ENCODE results near the gene AQP6. TPM values are rescaled to one million over a fixed set of nuclear protein-coding genes. Genes with fewer than 3 reads are reported as not detected.

Gene AQP6
- total and polyA plus RNA-seq, 2 donors (not counting 1 experiment from before 2014, with no cell fraction given) = 0.17 TPM; not detected in 1

GRCh38 chr12:49954863-49955830 is 17.6 kb upstream of the AQP6 start:
- no peak for DNase-seq (ENCODE audit: low read depth in 2 of 2)
- no peaks in the 10 kb centered on the region for H3K36me3 ChIP-seq (ENCODE audit: control insufficient read depth, insufficient read depth, low read length)

GRCh38 chr12:49955899-49956662 is 16.7 kb upstream of the AQP6 start:
- H3K27ac ChIP-seq (ENCODE audit: insufficient read depth, low read length) = no peak overlapping the region
- H3K4me1 ChIP-seq (ENCODE audit: control insufficient read depth, extremely low read depth, insufficient read depth, low read length) = no peaks in the 10 kb centered on the region
- no peak for DNase-seq (ENCODE audit: low read depth in 2 of 2)
- no peaks in the 10 kb centered on the region for H4K20me1 ChIP-seq (ENCODE audit: control insufficient read depth, extremely low read depth, insufficient read depth, low read length)
- H3K9ac ChIP-seq (ENCODE audit: insufficient read depth, low read length) = no peak overlapping the region
- no peak overlapping the region for H3K4me3 ChIP-seq (replicated peaks in 1 of 4; ENCODE audit: control extremely low read depth in 1 of 4, insufficient read depth in 1 of 4, low read depth in 3 of 4, low read length in 4 of 4)
- H3K9me3 ChIP-seq (ENCODE audit: control insufficient read depth, insufficient read depth, low read depth, low read length) = no peaks in the 10 kb centered on the region
- H2AFZ ChIP-seq (ENCODE audit: low read length) = no peak overlapping the region
- no peak overlapping the region for H3K4me2 ChIP-seq (ENCODE audit: extremely low read depth, insufficient read depth, low read length)
- peak; percentile 41 for TF ChIP-seq EZH2 (IDR thresholded peaks at IDR 0.05; ENCODE audit: low read length, missing control alignments)
- no peak for TF ChIP-seq CTCF (conservative IDR thresholded peaks at IDR 0.05 in 1 of 2, IDR thresholded peaks at IDR 0.05 in 1 of 2; ENCODE audit: low read depth in 1 of 2, low read length in 2 of 2)
- peaks cover 77% of the 10 kb centered on the region for H3K27me3 ChIP-seq (ENCODE audit: control insufficient read depth, insufficient read depth, low read length)
- no peaks in the 10 kb centered on the region for H3K36me3 ChIP-seq (ENCODE audit: control insufficient read depth, insufficient read depth, low read length)
- H3K79me2 ChIP-seq (ENCODE audit: control insufficient read depth, insufficient read depth, low read length) = no peaks in the 10 kb centered on the region

More at GRCh38 chr12:49954863-49955830, 17.6 kb upstream of the AQP6 start:
- Histone ChIP-seq H3K4me3 (replicated peaks in 1 of 4; ENCODE audit: control extremely low read depth in 1 of 4, insufficient read depth in 1 of 4, low read depth in 3 of 4, low read length in 4 of 4) (no peak overlapping the region), H3K27me3 (ENCODE audit: control insufficient read depth, insufficient read depth, low read length) (peaks cover 71% of the 10 kb centered on the region), H2AFZ (ENCODE audit: low read length) (no peak overlapping the region), H3K9me3 (ENCODE audit: control insufficient read depth, insufficient read depth, low read depth, low read length) (no peaks in the 10 kb centered on the region), H3K79me2 (ENCODE audit: control insufficient read depth, insufficient read depth, low read length) (no peaks in the 10 kb centered on the region), H3K4me2 (ENCODE audit: extremely low read depth, insufficient read depth, low read length) (no peak overlapping the region), H3K27ac (ENCODE audit: insufficient read depth, low read length) (no peak overlapping the region), H3K9ac (ENCODE audit: insufficient read depth, low read length) (no peak overlapping the region), H3K4me1 (ENCODE audit: control insufficient read depth, extremely low read depth, insufficient read depth, low read length) (no peaks in the 10 kb centered on the region), H4K20me1 (ENCODE audit: control insufficient read depth, extremely low read depth, insufficient read depth, low read length) (no peaks in the 10 kb centered on the region)
- TF ChIP-seq EZH2 (IDR thresholded peaks at IDR 0.05; ENCODE audit: low read length, missing control alignments) (peak; percentile 31), CTCF (conservative IDR thresholded peaks at IDR 0.05 in 1 of 2, IDR thresholded peaks at IDR 0.05 in 1 of 2; ENCODE audit: low read depth in 1 of 2, low read length in 2 of 2) (no peak)

Measured in fibroblast of lung (primary cell).